Keratinocyte (primary cell): ENCODE data around the gene CCNT1. TPM values are rescaled to one million over a fixed set of nuclear protein-coding genes. Genes with fewer than 3 reads are reported as not detected.

Experiments used
- DNase-seq: peaks from one replicate; pipeline ENCODE4 v3.0.0-alpha.2; 2011; ENCODE audit warnings: low read depth, missing footprints, low spot score
- FAIRE-seq: peaks from 2 replicates; lab custom pipeline; 2011; peaks lifted over from hg19 to GRCh38; lab: Jason Lieb, UNC
- H2AFZ ChIP-seq: 2 replicates; pipeline ENCODE4 v1.6.0; 2012; ENCODE audit warnings: low read length, control low read depth, inconsistent platforms; ENCODE audit not compliant: control insufficient read depth
- H3K27ac ChIP-seq: 2 replicates; pipeline ENCODE4 v1.5.1; 2011; ENCODE audit warnings: low read length; ENCODE audit not compliant: control insufficient read depth, insufficient read depth
- H3K27me3 ChIP-seq: 3 replicates; pipeline ENCODE4 v1.6.0; 2011; ENCODE audit warnings: low read length; ENCODE audit not compliant: control insufficient read depth, insufficient read depth; ENCODE audit errors: extremely low read depth
- H3K36me3 ChIP-seq, 2 experiments: 2 replicates in 1 of 2; 3 replicates in 1 of 2; pipeline ENCODE4 v1.5.1; 2011; ENCODE audit warnings: low read length in 2 of 2, mild to moderate bottlenecking in 1 of 2; ENCODE audit not compliant: control insufficient read depth in 2 of 2, insufficient read depth in 2 of 2; ENCODE audit errors: extremely low read depth in 1 of 2
- H3K4me1 ChIP-seq: 3 replicates; pipeline ENCODE4 v1.5.1; 2011; ENCODE audit warnings: low read length; ENCODE audit not compliant: control insufficient read depth, insufficient read depth; ENCODE audit errors: extremely low read depth
- H3K4me2 ChIP-seq: 3 replicates; pipeline ENCODE4 v1.6.0; 2011; ENCODE audit warnings: low read depth, low read length; ENCODE audit not compliant: control insufficient read depth, insufficient read depth; ENCODE audit errors: extremely low read depth
- H3K4me3 ChIP-seq, 3 experiments: fragments of 200-600 bp in 1 of 3; sonication (generic) in 1 of 3; 2 replicates in 2 of 3; 3 replicates in 1 of 3; pipeline ENCODE4 v1.5.1; 2011 to 2016; ENCODE audit warnings: low read length in 3 of 3, mild to moderate bottlenecking in 3 of 3, control low read depth in 2 of 3, inconsistent platforms in 1 of 3, low read depth in 1 of 3, mixed read lengths in 1 of 3, mixed run types in 1 of 3, moderate library complexity in 1 of 3; ENCODE audit not compliant: control insufficient read depth in 2 of 3, insufficient read depth in 2 of 3; ENCODE audit errors: extremely low read depth in 1 of 3
- H3K79me2 ChIP-seq: 2 replicates; pipeline ENCODE4 v1.6.0; 2012; ENCODE audit warnings: low read length; ENCODE audit not compliant: control insufficient read depth, insufficient read depth
- H3K9ac ChIP-seq: 3 replicates; pipeline ENCODE4 v1.6.0; 2011; ENCODE audit warnings: low read length; ENCODE audit not compliant: control insufficient read depth, insufficient read depth; ENCODE audit errors: extremely low read depth
- H3K9me1 ChIP-seq: 3 replicates; pipeline ENCODE4 v1.6.0; 2011; ENCODE audit warnings: low read length; ENCODE audit not compliant: control insufficient read depth, insufficient read depth; ENCODE audit errors: extremely low read depth
- H3K9me3 ChIP-seq: 2 replicates; pipeline ENCODE4 v1.5.1; 2012; ENCODE audit warnings: low read depth, low read length; ENCODE audit not compliant: control insufficient read depth
- H4K20me1 ChIP-seq: 3 replicates; pipeline ENCODE4 v1.6.0; 2011; ENCODE audit warnings: low read length; ENCODE audit not compliant: control insufficient read depth, insufficient read depth; ENCODE audit errors: extremely low read depth
- CTCF ChIP-seq, 3 experiments: IDR thresholded peaks in 1 of 3; conservative IDR thresholded peaks in 1 of 3; optimal IDR thresholded peaks in 1 of 3; 2 replicates in 2 of 3; 3 replicates in 1 of 3; pipeline versions ENCODE3 to v1.5.1; 2011; ENCODE audit warnings: low read length in 3 of 3, mild to moderate bottlenecking in 3 of 3, moderate library complexity in 2 of 3, control low read depth in 1 of 3, inconsistent platforms in 1 of 3; ENCODE audit not compliant: insufficient read depth in 2 of 3; ENCODE audit errors: extremely low read depth in 1 of 3
- EZH2 ChIP-seq: IDR thresholded peaks from one replicate; pipeline ENCODE4 v1.6.1; 2012; ENCODE audit warnings: inconsistent platforms, mild to moderate bottlenecking, low read length, moderate library complexity
- dilution Hi-C: fragments of 300-500 bp; cut with MboI; formaldehyde crosslinking; loops from one replicate; pipeline ENCODE4 v1.7.0; 2020; ENCODE audit warnings: low sequenced_read_pairs; ENCODE audit not compliant: extremely low pct_ligation_motif_present
- polyA plus RNA-seq, 5 experiments: library from polyadenylated mRNA; depleted of rRNA in 3 of 5; stranded (reverse) in 3 of 5; stranded (forward) in 1 of 5; unstranded in 1 of 5; fragments of >200 nt; gene quantifications; 1 replicate in 1 of 5; 2 replicates in 3 of 5; 3 replicates in 1 of 5; pipeline versions ENCODE4 v1.2.1 to v1.2.3, GENCODE V29; 2011 to 2012; ENCODE audit warnings: missing spikeins in 2 of 5, low read depth in 1 of 5, low replicate concordance in 1 of 5

Gene CCNT1
- polyA plus RNA-seq, 1 donor (not counting 4 experiments of a cell fraction or from before 2014, with no cell fraction given), result 23.4 TPM

DNA sequence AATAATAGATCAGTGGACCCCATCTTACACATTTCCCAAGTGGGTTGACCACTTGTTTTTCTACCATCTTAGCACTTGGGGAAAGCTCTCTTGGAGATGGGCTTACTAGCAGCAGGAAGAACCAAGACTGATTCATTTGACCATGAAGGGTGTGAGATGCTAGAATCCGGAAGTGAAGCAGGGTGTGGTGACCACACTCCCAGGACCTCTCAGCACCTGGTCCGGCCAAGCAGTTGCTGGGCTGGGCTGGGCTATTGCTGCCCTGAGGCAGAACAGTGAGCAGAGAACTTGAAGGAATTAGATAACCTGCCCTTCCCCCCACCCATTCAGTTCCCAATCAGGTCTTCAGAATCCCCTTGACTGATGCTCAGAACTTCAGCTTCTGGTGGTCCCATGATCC is 48.0 kb upstream of the CCNT1 start:
- Histone ChIP-seq H3K4me1 (no peaks in the 10 kb centered on the region), H3K4me3 (no peak overlapping the region), H2AFZ (no peak overlapping the region), H3K27ac (no peak overlapping the region), H3K9me3 (no peaks in the 10 kb centered on the region), H3K79me2 (no peaks in the 10 kb centered on the region), H4K20me1 (no peaks in the 10 kb centered on the region), H3K9me1 (no peaks in the 10 kb centered on the region), H3K9ac (no peak overlapping the region), H3K4me2 (no peak overlapping the region), H3K27me3 (no peaks in the 10 kb centered on the region), H3K36me3 (peaks cover 0 to 17% of the 10 kb centered on the region in 2 experiments)
- DNase-seq, result no peak
- dilution Hi-C loops, result no loop called here
- FAIRE-seq, result peak; percentile 48
- no peak for TF ChIP-seq CTCF (optimal IDR thresholded peaks at IDR 0.05 in 1 of 3, IDR thresholded peaks at IDR 0.05 in 1 of 3, conservative IDR thresholded peaks at IDR 0.05 in 1 of 3; ENCODE audit: extremely low read depth in 1 of 3, insufficient read depth in 2 of 3, low read length in 3 of 3)
- TF ChIP-seq EZH2, result no peak

DNA sequence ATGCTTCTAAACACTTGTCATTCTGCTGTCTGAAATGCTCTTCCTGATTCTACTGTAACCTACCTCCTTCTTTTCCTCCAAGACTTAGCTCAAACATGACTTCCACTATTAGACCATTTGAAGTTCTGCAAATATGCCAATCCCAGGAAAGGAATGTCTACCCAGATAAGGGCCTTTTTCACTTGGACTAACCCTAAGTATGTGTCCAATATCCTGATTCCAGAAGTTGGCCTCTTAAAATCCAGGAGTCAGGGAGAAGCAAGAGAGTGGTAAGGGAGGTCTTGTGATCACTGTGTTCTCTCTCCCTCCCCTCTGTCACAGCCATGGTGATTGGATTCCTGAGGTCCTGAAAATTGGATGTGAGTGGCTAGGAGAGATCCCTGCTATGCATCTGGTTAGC is 42.2 kb upstream of the CCNT1 start:
- TF ChIP-seq CTCF (optimal IDR thresholded peaks at IDR 0.05 in 1 of 3, IDR thresholded peaks at IDR 0.05 in 1 of 3, conservative IDR thresholded peaks at IDR 0.05 in 1 of 3; ENCODE audit: extremely low read depth in 1 of 3, insufficient read depth in 2 of 3, low read length in 3 of 3), result no peak
- no peak for TF ChIP-seq EZH2
- Histone ChIP-seq H3K27ac (no peak overlapping the region), H3K9ac (no peak overlapping the region), H3K27me3 (no peaks in the 10 kb centered on the region), H3K36me3 (no peaks in the 10 kb centered on the region), H3K9me1 (no peaks in the 10 kb centered on the region), H3K4me2 (no peak overlapping the region), H3K4me3 (no peak overlapping the region), H3K9me3 (no peaks in the 10 kb centered on the region), H3K79me2 (no peaks in the 10 kb centered on the region), H4K20me1 (no peaks in the 10 kb centered on the region), H2AFZ (no peak overlapping the region), H3K4me1 (no peaks in the 10 kb centered on the region)
- DNase-seq (no peak), FAIRE-seq (no peak)
- dilution Hi-C loops, result no loop called here
